ENCODE measurements around the gene PXDN.
"Not testable (repeated sequence)": the region's sequence is repeated elsewhere in the genome, so short reads cannot be mapped to it uniquely, and the experiment has no call there.

Gene PXDN

GRCh38 chr2:1709946-1710560 is 34.3 kb downstream of the PXDN start:
- H3K79me2 ChIP-seq (ENCODE audit: control insufficient read depth, insufficient read depth, low read length, unreplicated experiment) = peaks cover 62% of the 10 kb centered on the region
- no peak overlapping the region for H3K27ac ChIP-seq (ENCODE audit: low read depth, low read length)
- H3K27me3 ChIP-seq (ENCODE audit: insufficient read depth, low read length) = no peaks in the 10 kb centered on the region
- H3K4me3 ChIP-seq (ENCODE audit: low read depth, low read length) = no peak overlapping the region
- H2AFZ ChIP-seq (ENCODE audit: low read length, unreplicated experiment) = no peak overlapping the region
- no peaks in the 10 kb centered on the region for H3K36me3 ChIP-seq (ENCODE audit: insufficient read depth, low read length)
- H3K4me1 ChIP-seq (ENCODE audit: control insufficient read depth, insufficient read depth, low read length, unreplicated experiment) = peaks cover 17% of the 10 kb centered on the region

- Histone ChIP-seq H3K27ac (ENCODE audit: low read depth, low read length) (no peak overlapping the region), H3K4me1 (ENCODE audit: control insufficient read depth, insufficient read depth, low read length, unreplicated experiment) (peaks cover 17% of the 10 kb centered on the region), H3K36me3 (ENCODE audit: insufficient read depth, low read length) (no peaks in the 10 kb centered on the region)
Observed at GRCh38 chr2:1709335-1709605, 35.0 kb downstream of the PXDN start.

DNA sequence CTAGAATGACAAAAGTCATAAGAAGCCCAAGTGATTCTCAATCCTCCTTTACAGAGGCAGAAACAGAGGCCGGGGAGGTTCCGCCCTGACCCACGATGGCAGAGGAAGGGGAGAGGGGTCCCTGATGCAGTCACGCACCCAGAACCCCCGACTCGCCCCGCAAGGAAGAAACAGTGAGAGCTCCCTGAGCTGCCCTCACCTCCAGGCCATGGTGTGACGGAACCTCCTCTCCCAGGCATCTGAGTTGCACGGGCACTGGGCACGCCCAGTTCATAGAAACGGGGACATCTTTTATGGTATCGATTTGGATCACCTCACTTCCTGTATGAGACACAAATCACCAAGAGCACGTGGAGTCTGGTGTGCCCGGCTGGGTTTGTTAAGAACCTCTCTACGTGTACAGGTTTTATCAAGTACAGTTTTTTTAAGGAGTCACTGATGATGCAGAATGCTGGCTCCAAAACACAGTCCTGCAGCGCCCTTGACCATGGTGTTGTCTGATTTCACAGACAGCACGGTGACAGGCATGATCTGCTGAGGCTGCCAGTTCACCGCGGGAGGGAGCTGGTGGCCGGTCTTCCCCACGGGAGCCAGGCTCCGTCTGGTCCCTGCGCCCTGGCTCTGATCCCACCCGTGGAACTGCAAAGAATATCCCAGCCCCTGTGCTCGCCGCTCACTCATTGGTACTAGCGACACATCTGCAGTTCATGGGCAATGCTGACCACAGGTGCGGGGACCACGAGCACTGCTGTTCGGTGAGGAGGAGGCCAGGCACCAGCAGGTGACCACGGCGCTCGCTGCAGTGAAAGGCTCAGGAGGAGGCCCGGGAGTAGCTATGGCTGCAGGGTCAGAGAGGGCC is 35.6 kb downstream of the PXDN start:
- Histone ChIP-seq H3K79me2 (ENCODE audit: control insufficient read depth, insufficient read depth, low read length, unreplicated experiment) (peaks cover 52% of the 10 kb centered on the region), H3K36me3 (ENCODE audit: insufficient read depth, low read length) (no peaks in the 10 kb centered on the region), H3K27ac (ENCODE audit: low read depth, low read length) (peak overlapping the region; percentile 83), H3K27me3 (ENCODE audit: insufficient read depth, low read length) (no peaks in the 10 kb centered on the region), H3K4me1 (ENCODE audit: control insufficient read depth, insufficient read depth, low read length, unreplicated experiment) (peaks cover 17% of the 10 kb centered on the region), H3K4me3 (ENCODE audit: low read depth, low read length) (peak overlapping the region; percentile 53; the same call in 1 of the 2 replicates), H2AFZ (ENCODE audit: low read length, unreplicated experiment) (no peak overlapping the region)

More at GRCh38 chr2:1709335-1709605, 35.0 kb downstream of the PXDN start:
- no peak overlapping the region for H2AFZ ChIP-seq (ENCODE audit: low read length, unreplicated experiment)
- no peak overlapping the region for H3K4me3 ChIP-seq (ENCODE audit: low read depth, low read length)
- peaks cover 57% of the 10 kb centered on the region for H3K79me2 ChIP-seq (ENCODE audit: control insufficient read depth, insufficient read depth, low read length, unreplicated experiment)
- H3K27me3 ChIP-seq (ENCODE audit: insufficient read depth, low read length) = no peaks in the 10 kb centered on the region

DNA sequence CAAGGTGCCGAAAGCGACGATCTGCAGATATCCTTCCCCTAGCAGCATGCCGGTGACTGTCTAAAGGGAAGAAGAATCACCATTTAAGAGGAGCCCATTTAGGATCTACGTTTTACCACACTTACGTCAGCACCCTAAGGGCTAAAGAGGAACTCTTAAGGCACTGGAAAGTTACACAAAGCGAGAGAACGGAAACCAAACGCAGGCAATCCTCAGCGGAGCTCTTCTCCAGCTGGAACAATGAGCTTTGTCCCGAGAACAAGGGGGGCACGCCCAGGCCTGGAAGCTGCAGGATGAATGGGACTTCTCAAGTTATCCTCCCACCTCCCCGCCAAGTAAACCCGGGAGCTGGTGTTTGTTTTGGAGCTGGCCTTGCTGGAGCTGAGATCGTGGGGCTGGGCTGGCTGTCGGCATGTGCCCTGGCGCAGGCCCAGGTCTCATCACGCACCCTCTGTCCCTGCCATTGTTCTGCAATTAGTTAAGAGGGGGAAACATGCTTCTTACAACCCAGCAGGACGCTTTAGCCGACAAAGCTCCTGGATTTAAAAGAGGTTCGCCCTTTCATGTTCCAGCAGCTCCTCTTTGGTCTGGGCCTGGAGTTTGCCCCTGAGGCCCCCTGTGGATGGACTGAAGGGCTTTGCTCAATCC is 36.4 kb downstream of the PXDN start:
- Histone ChIP-seq H3K79me2 (ENCODE audit: control insufficient read depth, insufficient read depth, low read length, unreplicated experiment) (peaks cover 44% of the 10 kb centered on the region), H3K36me3 (ENCODE audit: insufficient read depth, low read length) (no peaks in the 10 kb centered on the region), H2AFZ (ENCODE audit: low read length, unreplicated experiment) (peak overlapping the region; percentile 27), H3K27ac (ENCODE audit: low read depth, low read length) (peak overlapping the region; percentile 83), H3K4me3 (ENCODE audit: low read depth, low read length) (peak overlapping the region; percentile 53), H3K4me1 (ENCODE audit: control insufficient read depth, insufficient read depth, low read length, unreplicated experiment) (peaks cover 17% of the 10 kb centered on the region), H3K27me3 (ENCODE audit: insufficient read depth, low read length) (no peaks in the 10 kb centered on the region)

- not testable (repeated sequence) for H2AFZ ChIP-seq (ENCODE audit: low read length, unreplicated experiment); H3K36me3 ChIP-seq (ENCODE audit: insufficient read depth, low read length); H3K4me3 ChIP-seq (ENCODE audit: low read depth, low read length); H3K27ac ChIP-seq (ENCODE audit: low read depth, low read length); H3K27me3 ChIP-seq (ENCODE audit: insufficient read depth, low read length)
- Histone ChIP-seq H3K4me1 (ENCODE audit: control insufficient read depth, insufficient read depth, low read length, unreplicated experiment) (peaks cover 17% of the 10 kb centered on the region), H3K79me2 (ENCODE audit: control insufficient read depth, insufficient read depth, low read length, unreplicated experiment) (peaks cover 42% of the 10 kb centered on the region)
Observed at GRCh38 chr2:1706089-1706841, 38.0 kb downstream of the PXDN start.

DNA sequence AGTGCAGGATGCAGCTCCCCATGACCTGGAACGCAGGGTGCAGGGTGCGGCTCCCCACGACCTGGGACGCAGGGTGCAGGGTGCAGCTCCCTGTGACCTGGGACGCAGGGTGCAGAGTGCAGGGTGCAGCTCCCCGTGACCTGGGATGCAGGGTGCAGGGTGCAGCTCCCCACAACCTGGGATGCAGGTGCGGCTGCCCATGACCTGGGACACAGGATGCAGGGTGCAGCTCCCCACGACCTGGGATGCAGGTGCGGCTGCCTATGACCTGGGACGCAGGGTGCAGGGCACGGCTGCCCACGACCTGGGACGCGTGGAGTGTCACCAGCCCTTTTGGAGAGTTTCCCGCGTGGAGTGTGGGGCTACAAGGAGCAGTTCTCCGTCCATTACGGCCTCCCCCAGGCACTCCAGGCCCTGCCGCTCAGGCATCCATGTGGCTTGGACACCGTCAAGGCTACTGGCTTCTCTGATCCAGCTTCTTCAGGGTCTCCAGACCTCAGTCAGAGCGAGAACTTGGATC is 38.7 kb downstream of the PXDN start:
- Histone ChIP-seq H3K79me2 (ENCODE audit: control insufficient read depth, insufficient read depth, low read length, unreplicated experiment) (peaks cover 48% of the 10 kb centered on the region), H3K4me1 (ENCODE audit: control insufficient read depth, insufficient read depth, low read length, unreplicated experiment) (peaks cover 17% of the 10 kb centered on the region), H3K36me3 (ENCODE audit: insufficient read depth, low read length) (no peaks in the 10 kb centered on the region), H2AFZ (ENCODE audit: low read length, unreplicated experiment) (no peak overlapping the region), H3K27me3 (ENCODE audit: insufficient read depth, low read length) (no peaks in the 10 kb centered on the region), H3K4me3 (ENCODE audit: low read depth, low read length) (no peak overlapping the region), H3K27ac (ENCODE audit: low read depth, low read length) (no peak overlapping the region)

DNA sequence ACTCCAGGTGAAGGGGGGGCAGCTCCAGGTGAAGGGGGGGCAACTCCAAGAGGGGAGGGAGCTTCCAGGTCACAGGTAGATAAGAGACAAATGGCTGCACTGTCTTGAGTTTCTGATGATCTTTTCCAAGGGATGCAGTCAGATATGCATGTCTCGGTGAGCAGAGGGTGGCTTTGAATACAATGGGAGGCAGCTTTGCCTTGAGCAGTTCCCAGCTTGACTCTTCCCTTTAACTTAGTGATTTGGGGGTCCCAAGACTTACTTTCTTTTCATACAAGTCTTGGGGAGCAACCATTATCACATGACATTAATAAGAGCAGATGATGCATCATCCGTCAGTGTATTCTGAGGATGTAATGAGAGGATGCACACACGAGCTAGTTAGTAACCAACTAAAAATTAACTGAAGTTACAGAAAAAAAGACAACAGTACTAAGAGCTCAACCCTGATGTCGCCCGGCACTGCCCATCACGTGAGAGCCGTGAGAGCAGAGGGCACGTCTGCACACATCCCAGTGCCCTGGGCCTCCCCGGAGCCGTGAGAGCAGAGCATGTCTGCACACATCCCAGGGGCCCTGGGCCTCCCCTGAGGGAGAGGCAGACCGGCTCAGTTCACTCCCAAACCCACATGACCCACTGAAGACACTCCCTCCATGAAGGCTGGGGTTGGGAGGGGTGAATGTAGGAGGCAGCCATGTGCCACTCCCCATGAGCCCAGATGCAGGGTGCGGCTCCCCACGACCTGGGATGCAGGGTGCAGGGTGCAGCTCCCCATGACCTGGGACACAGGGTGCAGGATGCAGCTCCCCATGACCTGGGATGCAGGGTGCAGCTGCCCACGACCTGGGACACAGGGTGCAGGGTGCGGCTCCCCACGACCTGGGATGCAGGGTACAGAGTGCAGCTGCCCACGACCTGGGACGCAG is 39.4 kb downstream of the PXDN start:
- Histone ChIP-seq H3K4me1 (ENCODE audit: control insufficient read depth, insufficient read depth, low read length, unreplicated experiment) (peaks cover 17% of the 10 kb centered on the region), H2AFZ (ENCODE audit: low read length, unreplicated experiment) (no peak overlapping the region), H3K27me3 (ENCODE audit: insufficient read depth, low read length) (no peaks in the 10 kb centered on the region), H3K27ac (ENCODE audit: low read depth, low read length) (no peak overlapping the region), H3K4me3 (ENCODE audit: low read depth, low read length) (no peak overlapping the region), H3K79me2 (ENCODE audit: control insufficient read depth, insufficient read depth, low read length, unreplicated experiment) (peaks cover 46% of the 10 kb centered on the region), H3K36me3 (ENCODE audit: insufficient read depth, low read length) (no peaks in the 10 kb centered on the region)

DNA sequence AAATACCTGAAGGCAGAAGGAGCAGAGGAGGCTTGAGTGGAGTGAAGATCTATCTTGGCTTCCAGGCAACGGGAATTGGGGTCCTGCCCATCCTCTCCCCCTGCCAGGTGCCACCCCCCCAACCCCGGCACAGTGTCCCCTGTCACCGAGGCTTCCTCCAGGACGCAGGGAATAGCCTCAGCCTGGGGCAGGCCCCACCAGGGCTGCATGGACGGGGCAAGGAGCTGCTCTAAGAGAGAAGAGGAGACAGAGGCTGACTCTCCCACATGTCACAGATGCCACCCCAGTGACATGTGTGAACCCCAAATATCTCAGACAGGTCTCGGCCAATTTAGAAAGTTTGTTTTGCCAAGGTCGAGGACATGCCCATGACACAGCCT is 42.1 kb downstream of the PXDN start:
- Histone ChIP-seq H3K79me2 (ENCODE audit: control insufficient read depth, insufficient read depth, low read length, unreplicated experiment) (peaks cover 46% of the 10 kb centered on the region), H3K36me3 (ENCODE audit: insufficient read depth, low read length) (no peaks in the 10 kb centered on the region), H3K27me3 (ENCODE audit: insufficient read depth, low read length) (no peaks in the 10 kb centered on the region), H3K27ac (ENCODE audit: low read depth, low read length) (no peak overlapping the region), H2AFZ (ENCODE audit: low read length, unreplicated experiment) (no peak overlapping the region), H3K4me1 (ENCODE audit: control insufficient read depth, insufficient read depth, low read length, unreplicated experiment) (peaks cover under 1% of the 10 kb centered on the region), H3K4me3 (ENCODE audit: low read depth, low read length) (no peak overlapping the region)

DNA sequence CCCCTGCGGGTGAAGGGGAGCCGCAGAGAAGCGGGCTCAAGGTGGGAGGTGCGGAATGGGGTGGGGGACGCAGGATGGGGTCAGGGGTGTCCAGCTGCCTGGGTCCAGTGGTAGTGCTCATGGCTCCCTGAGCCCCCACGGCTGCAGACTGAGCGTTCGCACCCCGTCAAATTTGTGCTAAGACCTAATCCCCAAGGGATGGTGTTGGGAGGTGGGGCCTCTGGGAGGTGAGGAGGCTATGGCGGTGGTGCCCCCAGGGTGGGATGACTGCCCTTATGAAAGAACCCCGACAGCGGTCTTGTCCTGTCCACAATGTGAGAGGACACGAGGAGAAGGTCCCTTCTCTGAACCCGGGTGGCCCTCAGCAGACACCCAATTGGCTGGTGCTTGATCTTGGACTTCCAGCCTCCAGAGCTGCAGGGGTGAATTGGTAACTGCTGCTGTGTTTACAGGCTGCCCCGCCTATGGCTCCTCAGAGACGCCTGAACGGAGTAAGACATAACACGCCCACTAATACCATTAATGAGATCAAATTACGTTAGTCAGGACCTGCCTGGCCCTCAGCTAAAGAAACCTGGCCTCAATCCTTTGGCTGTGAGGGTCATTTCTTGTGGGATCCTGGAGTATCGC is 42.6 kb downstream of the PXDN start:
- H3K27me3 ChIP-seq (ENCODE audit: insufficient read depth, low read length) = no peaks in the 10 kb centered on the region
- H3K27ac ChIP-seq (ENCODE audit: low read depth, low read length) = no peak overlapping the region
- H3K4me1 ChIP-seq (ENCODE audit: control insufficient read depth, insufficient read depth, low read length, unreplicated experiment) = no peaks in the 10 kb centered on the region
- H2AFZ ChIP-seq (ENCODE audit: low read length, unreplicated experiment) = no peak overlapping the region
- H3K79me2 ChIP-seq (ENCODE audit: control insufficient read depth, insufficient read depth, low read length, unreplicated experiment) = peaks cover 51% of the 10 kb centered on the region
- peaks cover 1% of the 10 kb centered on the region; the same call in 1 of the 2 replicates for H3K36me3 ChIP-seq (ENCODE audit: insufficient read depth, low read length)
- no peak overlapping the region for H3K4me3 ChIP-seq (ENCODE audit: low read depth, low read length)

Data from ACC112 (cell line).